ENCODE measurements around the gene EFCC1.

The EFCC1 gene, protein sequence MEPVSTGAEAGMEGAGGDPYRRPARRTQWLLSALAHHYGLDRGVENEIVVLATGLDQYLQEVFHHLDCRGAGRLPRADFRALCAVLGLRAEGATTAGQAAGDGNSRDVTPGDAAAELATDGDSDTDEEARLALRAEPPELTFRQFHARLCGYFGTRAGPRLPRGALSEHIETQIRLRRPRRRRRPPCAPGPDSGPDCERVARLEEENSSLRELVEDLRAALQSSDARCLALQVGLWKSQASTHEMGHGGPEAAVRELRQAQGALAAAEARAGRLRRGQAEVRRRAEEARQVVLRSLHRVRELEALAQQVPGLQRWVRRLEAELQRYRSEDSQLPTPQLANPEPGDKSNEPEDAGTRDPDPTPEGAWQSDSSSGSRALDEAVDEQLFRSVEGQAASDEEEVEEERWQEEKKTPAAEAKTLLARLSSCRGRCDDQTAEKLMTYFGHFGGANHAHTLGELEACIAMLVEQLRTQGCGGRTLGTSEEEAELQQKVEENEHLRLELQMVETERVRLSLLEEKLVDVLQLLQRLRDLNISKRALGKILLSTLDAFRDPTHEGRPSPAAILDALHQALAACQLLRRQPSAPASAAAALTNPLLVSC

DNA sequence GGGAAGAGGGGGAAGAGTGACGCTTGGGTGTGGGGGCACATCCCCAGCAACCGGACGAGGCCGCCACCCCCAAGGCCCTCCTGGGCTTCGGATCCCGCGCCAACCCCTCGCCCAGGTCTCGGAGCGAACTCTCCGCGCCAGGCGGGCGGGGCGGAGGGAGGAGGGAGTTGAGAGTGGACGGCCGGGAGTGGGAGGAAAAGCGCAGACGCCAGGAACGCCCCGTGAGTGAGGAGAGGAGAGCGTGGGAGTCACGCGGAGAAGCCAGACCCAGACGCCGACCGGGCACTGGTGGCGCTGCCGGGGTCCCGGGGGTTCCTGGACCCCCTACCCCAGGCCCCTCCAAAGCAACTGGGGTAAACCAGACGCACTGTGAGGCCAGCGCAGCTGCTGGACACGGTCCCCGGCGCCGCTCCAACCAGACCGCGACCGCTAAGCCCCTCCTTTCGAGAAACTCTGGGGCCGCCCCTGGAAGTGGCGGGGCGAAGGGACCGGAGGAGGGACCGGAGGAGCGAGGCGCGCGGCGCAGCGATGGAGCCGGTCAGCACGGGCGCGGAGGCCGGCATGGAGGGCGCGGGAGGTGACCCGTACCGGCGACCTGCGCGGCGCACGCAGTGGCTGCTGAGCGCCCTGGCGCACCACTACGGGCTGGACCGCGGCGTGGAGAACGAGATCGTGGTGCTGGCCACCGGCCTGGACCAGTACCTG lies at the start of gene EFCC1:
EFCC1 (plus strand) TSS at position 204 of the 705 bp plus-strand sequence; CDS start at position 529, 325 bp downstream.
- TF ChIP-seq GATA2 (IDR thresholded peaks at IDR 0.05; ENCODE audit: low read depth, low read length) (no peak), GATA3 (IDR thresholded peaks at IDR 0.05; ENCODE audit: low read depth, low read length) (no peak)

DNA sequence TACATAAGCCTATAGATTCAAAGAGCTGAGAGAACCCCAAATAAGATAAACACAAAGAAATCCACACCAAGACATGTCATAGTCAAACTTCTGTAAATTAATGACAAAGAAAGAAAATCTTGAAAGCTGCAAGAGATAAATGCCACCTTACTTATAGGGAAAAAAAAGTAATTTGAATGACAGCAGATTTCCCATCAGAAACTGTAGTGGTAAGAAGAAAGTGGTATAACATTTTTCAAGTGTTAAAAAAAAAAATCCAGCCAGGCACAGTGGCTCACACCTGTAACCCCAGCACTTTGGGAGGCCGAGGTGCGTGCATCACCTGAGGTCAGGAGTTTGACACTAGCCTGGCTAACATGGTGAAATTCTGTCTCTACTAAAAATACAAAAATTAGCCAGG lies 44.7 kb upstream of the EFCC1 start:
- TF ChIP-seq GATA3 (IDR thresholded peaks at IDR 0.05; ENCODE audit: low read depth, low read length) (no peak), GATA2 (IDR thresholded peaks at IDR 0.05; ENCODE audit: low read depth, low read length) (no peak)

DNA sequence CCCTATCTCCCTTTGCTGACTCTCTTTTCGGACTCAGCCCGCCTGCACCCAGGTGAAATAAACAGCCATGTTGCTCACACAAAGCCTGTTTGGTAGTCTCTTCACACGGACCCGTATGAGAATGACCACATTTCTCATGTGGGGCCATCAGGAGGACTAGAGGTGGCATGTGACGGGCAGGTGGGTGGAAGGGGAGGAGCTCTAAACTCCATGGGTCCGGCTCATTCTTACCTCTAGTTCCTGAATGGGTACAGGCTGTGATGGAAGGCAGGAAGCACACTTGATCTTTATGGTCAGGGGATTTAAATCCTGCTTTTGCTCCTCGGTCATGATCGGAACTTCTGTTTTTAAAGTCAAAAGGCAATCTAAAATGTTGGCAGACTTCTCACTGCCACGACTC lies 35.8 kb upstream of the EFCC1 start:
- no peak for TF ChIP-seq GATA2 (IDR thresholded peaks at IDR 0.05; ENCODE audit: low read depth, low read length)
- TF ChIP-seq GATA3 (IDR thresholded peaks at IDR 0.05; ENCODE audit: low read depth, low read length): no peak

DNA sequence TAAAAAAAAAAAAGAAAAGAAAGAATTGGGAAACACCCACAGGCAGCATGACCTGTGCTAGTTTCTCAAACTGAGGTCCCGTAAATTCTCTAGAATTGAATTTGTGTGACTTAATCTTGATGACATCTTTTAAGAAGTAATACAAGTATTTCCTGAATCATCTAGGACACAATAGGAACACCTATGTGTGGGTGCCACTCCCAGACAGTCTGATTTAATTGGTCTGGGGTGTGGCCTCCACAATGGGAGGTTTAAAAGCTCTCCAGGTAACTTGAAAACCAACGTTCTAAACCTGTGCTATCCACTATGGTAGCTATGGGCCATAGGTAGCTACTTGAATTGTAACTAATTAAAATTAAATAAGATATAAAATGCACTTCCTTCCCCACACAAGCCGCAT lies 35.3 kb upstream of the EFCC1 start:
- no peak for TF ChIP-seq GATA2 (IDR thresholded peaks at IDR 0.05; ENCODE audit: low read depth, low read length)
- TF ChIP-seq GATA3 (IDR thresholded peaks at IDR 0.05; ENCODE audit: low read depth, low read length): no peak

DNA sequence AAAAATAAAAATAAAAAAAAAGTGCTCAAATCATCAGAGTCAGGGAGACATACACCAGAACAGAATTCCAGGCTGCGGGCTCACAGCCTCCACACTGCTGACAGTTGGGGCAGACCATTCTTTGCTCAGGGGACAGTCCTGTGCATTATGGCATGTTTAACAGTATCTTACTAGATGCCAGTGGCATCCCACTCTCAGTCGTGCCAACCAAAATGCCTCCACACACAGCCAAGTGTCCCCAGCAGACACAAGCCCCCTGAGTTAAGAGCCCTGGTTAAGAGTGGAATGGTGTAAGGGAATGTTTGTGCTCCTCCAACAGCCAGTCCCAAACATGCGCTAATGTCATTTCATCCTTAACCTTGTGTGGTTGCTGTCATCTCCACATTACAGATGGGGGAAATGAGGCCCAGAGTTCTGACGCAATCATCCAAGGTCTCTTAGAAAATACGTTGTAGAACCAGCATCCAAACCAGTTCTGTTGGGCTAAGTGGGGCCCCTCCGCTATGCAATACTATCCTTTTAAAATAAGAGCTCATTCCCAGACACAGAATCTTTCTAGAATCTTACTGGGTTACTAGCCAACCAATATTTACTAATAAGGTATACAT lies 33.3 kb upstream of the EFCC1 start:
- TF ChIP-seq GATA2 (IDR thresholded peaks at IDR 0.05; ENCODE audit: low read depth, low read length): no peak
- no peak for TF ChIP-seq GATA3 (IDR thresholded peaks at IDR 0.05; ENCODE audit: low read depth, low read length)

DNA sequence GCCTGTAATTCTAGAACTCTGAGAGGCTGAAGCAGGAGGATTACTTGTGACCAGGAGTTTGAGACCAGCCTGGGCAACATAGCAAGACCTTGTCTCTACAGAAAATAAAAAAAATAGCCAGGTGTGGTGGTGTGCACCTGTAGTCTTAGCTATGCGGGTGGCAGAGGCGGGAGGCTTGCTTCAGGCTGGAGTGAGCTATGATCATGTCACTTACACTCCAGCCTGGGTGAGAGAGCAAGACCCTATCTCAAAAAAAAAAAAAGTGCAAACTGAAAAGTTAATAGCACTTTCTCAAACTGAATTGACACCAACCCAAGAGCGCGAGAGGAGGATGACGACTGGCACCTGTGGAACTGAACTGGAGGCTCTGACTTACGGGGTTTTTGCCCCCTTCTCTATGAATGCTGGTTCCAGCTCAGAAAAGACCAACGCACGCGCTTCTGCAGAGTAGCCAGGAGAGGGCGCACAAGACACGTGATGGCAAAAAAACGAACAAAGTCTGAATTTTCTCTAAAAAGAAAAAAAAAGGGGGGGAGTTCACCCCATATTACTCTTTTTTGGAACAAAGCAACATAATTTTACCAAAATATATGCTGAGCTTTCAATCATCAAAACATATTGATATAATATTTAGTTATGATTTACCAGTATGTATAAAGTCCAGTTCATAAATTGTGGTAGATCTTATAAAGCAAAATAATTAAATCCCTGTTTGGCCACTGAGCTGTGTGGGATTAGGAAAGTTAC lies 30.9 kb upstream of the EFCC1 start:
- TF ChIP-seq GATA2 (IDR thresholded peaks at IDR 0.05; ENCODE audit: low read depth, low read length) (no peak), GATA3 (IDR thresholded peaks at IDR 0.05; ENCODE audit: low read depth, low read length) (no peak)

DNA sequence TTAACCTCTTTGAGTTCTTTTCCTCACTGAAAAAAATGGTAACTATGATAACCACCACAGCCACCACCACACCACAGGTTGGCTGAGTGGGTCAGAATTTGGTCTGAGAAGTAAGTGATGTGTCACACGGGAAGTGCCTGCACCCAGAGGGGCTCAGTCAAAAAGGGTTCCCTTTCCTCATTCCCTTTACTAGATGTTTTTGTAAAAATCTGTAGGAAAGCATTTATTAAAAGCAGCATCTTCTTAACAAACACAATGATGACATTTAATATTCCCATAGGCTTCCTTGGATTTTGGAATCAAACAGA lies 30.4 kb upstream of the EFCC1 start:
- TF ChIP-seq GATA2 (IDR thresholded peaks at IDR 0.05; ENCODE audit: low read depth, low read length) (no peak), GATA3 (IDR thresholded peaks at IDR 0.05; ENCODE audit: low read depth, low read length) (no peak)

DNA sequence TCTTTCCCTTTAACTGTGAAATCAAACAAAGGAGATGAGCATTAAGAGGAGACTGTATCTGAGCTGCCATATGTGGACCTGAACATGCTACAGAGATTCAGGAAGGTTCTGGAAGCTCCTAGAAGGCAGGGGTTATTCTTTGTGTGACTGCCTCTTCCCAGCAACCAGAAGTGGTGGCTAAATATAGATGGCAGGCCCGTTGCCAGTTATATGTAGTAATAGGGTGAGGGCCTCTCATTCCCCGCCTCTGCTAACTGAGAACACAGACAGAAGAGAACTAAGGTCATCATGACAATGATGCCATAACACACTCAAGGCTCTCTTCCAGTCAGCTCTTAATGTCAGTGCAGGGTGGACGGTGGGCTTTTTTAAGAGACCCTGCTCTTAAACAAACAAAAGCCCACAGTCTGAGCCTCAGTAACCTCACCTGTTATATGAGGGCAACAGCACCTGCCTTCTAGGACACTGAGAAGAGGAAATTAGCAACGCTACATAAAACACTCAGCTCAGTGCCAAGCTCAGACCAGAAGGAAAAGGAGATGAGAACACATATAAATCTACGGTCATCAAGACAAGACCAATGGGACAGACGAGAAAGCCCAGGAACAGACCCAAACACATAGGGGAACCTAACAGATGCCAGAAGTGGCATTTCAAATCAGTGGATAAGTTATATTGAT lies 29.5 kb upstream of the EFCC1 start:
- TF ChIP-seq GATA3 (IDR thresholded peaks at IDR 0.05; ENCODE audit: low read depth, low read length) (no peak), GATA2 (IDR thresholded peaks at IDR 0.05; ENCODE audit: low read depth, low read length) (no peak)

DNA sequence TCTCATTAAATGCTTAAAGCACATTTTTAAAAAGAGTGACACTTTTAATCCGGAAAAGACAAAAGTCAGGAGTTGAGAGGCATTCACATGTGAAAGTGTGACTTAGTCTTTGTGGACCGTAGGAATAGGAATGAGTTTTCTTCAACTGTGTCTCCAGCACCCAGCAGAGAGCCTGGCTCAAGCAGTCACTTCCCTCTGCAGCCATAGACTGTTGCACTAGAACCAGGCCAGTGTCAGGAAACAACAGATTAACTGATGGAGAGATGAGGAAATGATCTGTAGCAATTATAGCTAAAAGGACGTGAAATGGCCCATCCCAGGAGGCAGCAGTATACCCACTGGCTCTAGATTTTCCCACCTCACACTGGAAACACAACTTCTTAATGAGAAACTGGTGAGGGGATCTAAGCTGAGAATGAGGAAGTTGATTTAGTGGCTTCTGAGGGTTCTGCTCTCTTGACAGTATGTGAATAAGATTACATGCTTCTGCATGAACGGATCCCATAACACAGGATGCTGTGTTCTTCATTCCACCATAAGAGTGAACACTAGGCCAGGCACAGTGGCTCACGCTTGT lies 27.0 kb upstream of the EFCC1 start:
- TF ChIP-seq GATA3 (IDR thresholded peaks at IDR 0.05; ENCODE audit: low read depth, low read length): no peak
- no peak for TF ChIP-seq GATA2 (IDR thresholded peaks at IDR 0.05; ENCODE audit: low read depth, low read length)

DNA sequence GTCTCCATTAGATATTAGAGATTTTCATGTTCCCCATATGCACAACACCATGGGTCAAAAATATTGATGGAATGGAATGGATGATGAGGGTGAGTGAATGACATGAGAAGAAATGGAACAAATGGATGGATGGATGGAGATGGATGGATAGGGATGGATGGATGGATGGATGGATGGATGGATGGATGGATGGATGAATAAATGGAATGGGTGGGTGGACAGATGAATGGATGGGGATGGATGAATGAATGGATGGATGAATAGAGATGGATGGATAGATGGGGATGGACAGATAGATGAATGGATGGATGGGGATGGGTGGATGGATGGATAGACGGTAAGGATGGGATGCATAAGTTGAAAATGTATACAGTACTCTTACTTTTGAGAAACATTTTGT lies 25.8 kb upstream of the EFCC1 start:
- TF ChIP-seq GATA3 (IDR thresholded peaks at IDR 0.05; ENCODE audit: low read depth, low read length): no peak
- no peak for TF ChIP-seq GATA2 (IDR thresholded peaks at IDR 0.05; ENCODE audit: low read depth, low read length)

DNA sequence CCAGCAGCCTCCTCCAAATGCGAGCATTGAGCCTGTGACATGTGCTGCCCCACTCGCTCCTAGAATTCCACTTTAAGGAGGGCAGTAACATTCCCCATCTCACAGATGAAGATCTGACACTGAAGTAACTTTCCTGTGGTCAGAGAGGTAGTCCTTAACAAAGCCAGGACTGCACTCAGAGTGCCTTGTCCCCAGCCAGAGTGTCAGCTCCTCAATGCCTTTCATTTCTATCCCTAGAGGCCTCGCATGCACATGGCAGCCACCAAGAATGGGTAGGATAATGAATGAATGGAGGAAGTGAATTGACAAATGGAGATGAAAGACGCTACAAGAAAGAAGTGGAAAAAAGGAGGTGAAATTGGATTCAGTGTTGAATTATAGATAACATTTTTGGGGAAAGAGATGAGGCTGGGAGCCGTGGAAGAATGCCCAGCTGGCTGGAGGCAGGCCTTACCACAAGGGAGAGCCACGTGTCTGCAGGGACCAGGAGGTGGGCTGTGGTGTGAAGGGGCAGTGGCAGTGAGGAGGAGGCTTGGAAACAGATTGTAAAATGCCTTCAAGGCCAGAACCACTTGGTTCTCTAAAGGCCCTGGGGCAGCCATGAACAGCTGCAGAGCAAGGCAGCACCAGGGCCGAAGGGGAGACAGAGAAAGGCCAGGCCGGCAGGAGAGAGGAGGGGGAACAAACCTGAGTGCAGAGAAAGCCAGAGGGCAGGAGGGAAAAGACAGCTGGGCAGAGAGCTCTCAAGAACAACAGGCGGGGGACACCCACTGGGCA lies 17.6 kb upstream of the EFCC1 start:
- no peak for TF ChIP-seq GATA2 (IDR thresholded peaks at IDR 0.05; ENCODE audit: low read depth, low read length)
- TF ChIP-seq GATA3 (IDR thresholded peaks at IDR 0.05; ENCODE audit: low read depth, low read length): no peak

DNA sequence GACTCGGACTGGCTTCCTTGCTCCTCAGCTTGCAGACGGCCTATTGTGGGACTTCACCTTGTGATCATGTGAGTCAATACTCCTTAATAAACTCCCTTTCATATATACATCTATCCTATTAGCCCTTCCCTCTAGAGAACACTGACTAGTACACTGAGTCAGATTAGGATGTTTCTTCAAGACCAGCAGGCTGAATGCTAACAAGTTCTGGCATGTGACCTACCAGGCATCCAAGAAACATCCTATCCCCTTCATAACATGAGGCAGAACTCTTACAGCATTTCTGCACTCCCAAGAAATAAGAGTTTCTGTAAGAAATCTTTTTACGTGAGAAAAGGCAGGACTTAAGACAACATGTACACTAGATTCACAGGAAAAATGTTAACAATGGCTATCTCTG lies 16.5 kb upstream of the EFCC1 start:
- TF ChIP-seq GATA2 (IDR thresholded peaks at IDR 0.05; ENCODE audit: low read depth, low read length) (no peak), GATA3 (IDR thresholded peaks at IDR 0.05; ENCODE audit: low read depth, low read length) (no peak)

All from SH-SY5Y (cell line).